Measurements from ENCODE around the gene AKT1.
"Not testable (repeated sequence)": the region's sequence is repeated elsewhere in the genome, so short reads cannot be mapped to it uniquely, and the experiment has no call there.

The AKT1 gene

DNA sequence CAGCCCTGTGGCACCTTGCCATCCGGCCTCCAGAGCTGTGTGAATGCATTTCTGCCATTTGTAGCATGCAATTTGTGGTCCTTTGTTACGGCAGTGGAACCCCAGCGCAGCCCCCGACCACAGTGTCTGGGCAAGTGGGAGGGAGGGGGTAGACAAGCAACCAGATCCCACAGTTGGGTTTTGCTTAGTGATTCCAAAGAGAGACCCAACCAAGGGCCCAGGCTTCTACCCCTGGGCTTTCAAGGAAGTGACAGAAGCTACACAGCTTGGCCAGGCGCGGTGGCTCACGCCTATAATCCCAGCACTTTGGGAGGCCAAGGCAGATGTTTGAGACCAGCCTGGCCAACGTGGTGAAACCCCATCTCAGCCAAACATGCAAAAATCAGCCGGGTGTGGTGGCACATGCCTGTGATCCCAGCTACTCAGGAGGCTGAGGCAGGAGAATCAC is 23.2 kb upstream of the AKT1 start:
- DNase-seq, result no peak

DNA sequence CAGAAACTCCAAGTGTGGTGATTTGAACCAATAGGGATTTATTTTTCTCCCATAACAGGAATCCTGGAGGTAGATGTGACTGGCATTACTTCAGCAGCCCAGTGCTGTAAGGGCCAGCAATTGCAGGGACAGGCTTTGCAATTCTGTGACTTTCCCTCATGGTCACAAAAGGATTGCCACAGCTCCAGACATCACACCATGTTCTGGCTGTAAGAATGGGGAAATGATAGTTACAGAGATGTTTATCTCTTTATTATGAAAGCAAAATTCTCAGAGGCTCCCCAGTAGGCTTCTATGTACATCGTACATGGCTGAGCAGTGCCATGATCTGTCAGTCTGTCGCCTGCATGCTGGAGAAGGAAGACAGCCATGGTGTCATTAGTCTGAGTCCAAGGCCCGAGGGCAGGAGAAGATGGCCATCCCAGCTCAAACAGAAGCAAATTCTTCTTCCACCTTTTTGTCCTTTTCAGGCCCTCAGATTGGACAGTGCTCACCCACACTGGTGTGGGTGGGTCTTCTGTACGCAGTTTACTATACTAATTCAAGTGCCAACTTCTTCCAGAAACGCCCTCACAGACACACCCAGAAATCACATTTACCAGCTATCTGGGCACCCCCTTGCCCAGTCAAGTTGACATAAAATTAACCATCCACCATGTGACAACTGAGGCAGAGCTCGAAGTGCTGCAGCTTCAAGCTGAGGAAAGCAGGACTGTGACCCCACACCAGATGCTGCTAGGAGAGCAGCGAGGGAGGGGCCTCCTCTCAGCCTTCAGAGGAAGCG is 22.6 kb upstream of the AKT1 start:
- DNase-seq, result no peak

DNA sequence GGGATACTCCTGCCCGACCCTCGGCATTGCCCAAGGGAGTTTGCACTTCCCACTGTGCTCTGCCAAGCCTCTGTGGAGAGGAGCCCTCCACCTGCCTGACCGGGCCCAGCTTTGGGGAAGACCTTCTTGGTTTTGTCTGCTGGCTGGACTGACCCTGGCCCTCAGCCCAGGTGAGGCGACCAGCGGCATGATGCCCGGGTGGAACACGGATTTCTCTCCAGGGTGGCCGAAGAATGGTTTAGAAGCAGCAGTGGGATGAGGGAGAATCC is 21.0 kb upstream of the AKT1 start:
- DNase-seq, result no peak

GRCh38 chr14:104814701-104815100 is 19.2 kb upstream of the AKT1 start:
- DNase-seq, result not testable (repeated sequence)

DNA sequence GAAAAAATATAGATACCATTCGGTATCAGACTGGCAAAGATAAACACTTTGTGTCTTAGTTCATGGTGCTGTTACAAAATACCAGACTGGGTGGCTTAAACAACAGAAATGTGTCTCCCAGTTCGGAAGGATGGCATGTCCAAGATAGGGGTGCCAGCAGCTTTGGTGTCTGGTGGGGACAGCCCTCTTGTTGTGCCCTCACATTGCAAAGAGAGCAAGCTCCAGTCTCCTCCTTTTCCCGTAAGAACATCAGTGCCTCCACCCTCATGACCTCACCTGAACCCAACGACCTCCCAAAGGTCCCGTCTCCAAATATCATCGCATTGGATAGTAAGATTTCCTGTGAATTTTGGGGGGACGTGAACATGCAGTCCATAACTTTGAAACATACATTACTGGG is 17.7 kb upstream of the AKT1 start:
- DNase-seq, result no peak

- DNase-seq, result no peak
Measured at GRCh38 chr14:104810316-104810715, 14.8 kb upstream of the AKT1 start.

GRCh38 chr14:104808456-104808855 is 12.9 kb upstream of the AKT1 start:
- no peak for DNase-seq

DNA sequence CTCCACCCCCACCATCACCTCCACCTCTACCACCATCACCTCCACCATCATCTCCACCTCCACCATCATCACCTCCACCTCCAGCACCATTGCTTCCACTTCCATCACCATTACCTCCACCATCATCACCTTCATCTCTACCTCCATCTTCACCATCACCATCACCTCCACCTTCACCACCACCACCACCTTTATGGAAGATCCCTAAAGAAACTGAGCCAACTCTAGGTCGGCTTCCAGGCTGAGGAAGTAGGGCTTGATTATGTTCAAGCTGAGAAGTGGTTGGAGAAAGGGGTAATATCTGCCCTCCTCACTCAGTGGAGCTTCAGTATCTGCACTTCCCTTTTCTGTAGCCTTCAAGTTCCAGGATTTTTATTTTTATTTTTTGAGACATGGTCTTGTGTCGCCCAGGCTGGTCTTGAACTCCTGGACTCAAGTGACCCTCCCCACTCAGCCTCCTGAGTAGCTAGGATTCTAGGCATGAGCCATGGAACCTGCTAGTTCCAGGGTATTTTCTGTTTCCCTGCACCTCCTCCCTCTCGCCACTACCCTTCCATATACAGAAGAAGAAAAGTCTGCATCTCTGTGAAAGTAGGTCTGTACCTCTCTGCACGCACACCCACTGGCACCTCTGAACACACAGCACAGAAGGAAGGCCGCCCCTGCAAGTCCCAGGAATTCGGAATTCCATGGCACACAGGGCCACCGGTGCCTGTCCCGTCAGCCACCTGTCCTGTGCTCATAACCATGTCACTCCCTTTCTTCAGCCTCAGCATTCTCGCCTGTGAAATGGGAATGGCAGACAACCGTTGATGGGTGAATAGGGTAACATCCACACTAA is 11.3 kb upstream of the AKT1 start:
- DNase-seq, result no peak

- no peak for DNase-seq
Measured at GRCh38 chr14:104805941-104806624, 10.5 kb upstream of the AKT1 start.

DNA sequence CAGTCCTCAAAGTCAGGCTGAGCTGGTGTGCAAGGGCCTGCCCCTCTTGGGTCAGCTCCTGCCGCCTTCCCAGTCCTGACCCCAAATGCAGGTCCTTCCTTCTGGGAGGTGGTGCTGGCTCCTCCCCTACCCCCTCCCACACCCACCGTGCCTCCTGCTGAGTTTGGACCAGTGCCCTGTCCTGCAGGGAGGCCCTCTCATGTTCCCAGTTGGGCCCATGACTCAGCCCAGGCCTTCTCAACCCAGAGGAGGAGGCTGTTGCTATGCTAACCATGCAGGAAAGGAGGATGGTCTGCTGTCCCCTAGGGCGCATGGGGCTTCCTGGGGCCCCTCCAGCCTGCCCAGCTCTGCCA is 9.8 kb upstream of the AKT1 start:
- DNase-seq, result peak; percentile 91

DNA sequence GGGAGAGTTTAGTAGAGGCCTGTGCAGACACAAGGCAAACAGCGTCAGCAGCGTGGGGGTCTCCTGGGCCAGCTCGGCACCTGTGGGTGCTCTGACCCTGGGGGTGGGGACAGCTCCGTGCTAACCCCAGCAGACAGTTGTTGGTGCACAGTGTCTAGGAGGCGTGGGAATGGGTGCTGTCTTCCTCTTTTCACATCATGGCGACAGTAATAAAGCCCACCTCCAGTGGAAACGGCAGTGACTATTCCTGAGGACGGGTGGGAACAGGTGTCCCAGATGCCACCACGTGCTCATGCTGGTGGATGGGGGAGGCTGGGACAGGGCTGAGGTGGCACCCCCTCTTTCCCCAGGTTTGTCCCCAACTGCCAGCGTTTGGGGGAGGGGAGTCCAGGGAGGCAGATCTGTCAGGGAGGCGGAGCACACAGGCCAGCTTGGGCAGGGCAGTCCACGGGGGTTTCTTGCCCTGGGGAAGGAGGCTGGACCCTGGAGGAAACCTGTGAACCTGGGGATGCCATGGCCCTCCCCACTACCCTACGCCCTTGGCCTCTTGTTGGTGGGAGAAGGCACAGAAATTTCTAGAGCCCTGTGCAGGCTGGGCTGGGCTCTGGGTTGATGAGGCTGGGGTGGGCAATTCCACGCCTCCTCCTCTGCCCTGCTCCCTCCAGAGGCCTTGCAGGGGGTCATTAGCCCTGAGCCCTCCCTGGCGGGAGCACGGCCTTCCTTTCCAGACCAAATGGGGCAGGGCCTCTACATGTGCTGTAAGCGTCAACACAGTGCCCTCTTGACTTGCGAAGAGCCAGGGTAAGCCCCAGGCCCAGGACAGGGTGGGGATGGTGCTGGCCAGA is 9.2 kb upstream of the AKT1 start:
- no peak for DNase-seq

- DNase-seq, result no peak
Measured at GRCh38 chr14:104803912-104804410, 8.4 kb upstream of the AKT1 start.

DNA sequence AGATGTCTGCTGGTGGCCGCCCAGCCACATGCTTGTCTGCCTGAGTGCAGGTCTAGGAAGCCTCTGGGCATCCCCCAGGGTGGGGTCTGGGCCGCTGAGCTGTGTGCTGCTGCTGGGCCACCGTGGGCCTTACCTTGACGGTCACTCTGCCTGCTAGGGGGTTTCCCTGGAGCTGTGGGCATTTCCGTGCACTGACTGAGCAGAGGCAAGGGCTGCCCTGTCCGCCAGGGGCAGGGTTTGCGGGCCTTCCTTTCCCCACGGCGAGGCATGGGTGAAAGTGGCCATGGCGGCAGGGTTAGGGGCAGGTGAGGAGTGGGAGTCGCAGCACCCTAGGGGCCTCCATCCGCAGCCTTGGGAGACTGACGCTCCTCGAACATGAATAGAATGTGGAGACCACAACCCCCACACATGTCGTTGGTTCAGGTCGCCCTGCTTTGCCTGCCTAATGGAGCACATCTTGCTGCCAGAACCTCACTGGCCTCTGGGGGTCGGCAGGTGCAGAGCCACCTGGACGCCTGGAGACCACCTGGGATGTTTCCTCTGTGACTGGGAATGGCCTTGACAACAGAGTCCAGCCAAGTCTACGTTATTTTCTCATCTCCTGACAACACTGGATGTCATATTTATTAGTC is 7.8 kb upstream of the AKT1 start:
- DNase-seq, result no peak

DNA sequence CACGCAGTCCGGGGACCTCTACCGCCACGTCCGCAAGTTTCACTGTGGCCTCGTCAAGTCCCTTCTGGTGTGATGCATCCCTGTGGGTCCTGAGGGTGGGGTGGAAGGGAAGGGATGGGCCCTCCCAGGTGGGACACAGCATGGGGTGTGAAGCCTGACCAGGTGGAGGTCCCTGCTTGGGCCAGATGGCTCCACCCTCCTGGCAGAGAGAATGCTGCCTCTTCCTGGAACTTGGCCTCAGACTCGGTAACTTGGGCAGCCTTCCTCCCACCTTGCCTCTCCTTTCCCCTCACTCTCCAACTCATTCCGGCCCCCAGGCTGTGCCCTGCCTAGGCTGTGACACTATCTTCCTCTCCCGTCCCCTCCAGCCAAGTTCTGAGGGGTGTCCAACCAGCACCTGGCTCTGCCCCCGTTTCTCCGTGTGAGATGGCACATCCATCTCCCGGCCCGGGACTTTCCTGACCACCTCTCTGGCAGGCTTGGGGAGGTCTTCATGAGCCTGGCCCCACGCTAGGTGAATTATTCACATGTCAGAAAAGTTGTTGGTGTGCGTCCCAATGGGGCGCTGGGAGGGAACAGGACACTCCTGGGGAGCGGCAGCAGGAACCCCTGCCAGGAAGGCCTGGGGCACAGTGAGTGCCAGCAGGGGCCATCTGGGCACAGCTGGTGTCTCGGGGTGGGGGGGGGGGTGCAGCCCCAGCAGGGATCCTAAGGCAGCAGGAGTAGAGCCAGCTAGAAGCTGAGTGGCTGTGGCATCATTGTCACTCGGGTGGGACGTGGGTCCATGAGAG is 7.0 kb upstream of the AKT1 start:
- DNase-seq, result no peak

DNA sequence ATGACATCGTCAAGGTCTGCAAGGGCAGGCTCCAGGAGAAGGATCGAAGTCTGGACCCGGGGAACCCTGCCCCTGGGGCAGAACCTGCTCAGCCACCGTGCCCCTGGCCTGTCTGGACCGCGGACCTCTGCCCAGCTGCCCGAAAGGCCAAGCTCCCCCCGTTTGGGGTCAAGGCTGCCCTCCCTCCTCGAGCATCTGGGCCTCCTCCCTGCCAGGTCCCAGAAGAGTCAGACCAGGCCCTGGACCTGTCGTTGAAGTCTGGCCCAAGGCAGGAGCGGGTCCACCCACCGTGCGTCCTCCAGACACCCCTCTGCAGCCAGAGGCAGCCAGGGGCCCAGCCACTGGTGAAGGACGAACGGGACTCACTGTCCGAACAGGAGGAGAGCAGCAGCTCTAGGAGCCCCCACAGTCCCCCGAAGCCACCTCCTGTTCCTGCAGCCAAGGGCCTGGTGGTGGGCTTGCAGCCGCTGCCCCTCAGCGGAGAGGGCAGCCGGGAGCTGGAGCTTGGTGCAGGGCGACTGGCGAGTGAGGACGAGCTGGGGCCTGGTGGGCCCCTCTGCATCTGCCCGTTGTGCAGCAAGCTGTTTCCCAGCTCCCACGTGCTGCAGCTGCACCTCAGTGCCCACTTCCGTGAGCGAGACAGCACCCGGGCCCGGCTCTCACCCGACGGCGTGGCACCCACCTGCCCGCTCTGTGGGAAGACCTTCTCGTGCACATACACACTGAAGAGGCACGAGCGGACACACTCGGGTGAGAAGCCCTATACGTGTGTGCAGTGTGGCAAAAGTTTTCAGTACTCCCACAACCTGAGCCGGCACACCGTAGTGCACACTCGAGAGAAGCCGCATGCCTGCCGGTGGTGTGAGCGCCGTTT is 6.2 kb upstream of the AKT1 start:
- no peak for DNase-seq

DNA sequence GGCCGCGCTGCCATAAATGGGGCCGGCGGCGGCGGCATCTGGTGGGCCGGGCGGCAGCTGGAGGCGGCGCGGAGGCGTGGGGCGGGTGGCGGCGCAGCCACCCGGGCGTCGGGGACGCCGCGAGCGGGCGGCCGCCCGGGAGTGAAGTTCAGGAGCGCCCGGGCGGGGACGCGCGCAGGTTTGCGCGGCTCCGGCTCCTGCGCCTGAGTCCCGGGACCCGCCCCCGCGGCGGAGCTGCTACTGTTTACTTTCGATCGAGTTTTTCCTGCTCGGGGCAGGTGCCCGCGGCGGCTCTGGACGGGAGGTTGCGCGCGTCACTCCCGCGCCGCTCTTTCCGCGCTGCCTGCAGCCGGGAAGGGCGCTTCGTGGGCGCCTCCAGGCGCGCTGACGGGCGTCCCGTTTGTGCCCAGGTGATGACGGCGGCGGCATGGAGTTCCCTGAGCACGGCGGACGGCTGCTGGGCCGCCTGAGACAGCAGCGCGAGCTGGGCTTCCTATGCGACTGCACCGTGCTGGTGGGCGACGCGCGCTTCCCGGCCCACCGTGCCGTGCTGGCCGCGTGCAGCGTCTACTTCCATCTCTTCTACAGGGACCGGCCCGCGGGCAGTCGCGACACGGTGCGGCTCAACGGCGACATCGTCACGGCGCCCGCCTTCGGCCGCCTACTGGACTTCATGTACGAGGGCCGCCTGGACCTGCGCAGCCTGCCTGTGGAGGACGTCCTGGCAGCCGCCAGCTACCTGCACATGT is 5.4 kb upstream of the AKT1 start, which contains the start of gene ZBTB42:
Gene ZBTB42, plus strand, starts transcription at position 331 of the 749 bp plus-strand sequence. Its CDS starts 97 bp downstream, at position 428.
- DNase-seq, result no peak

- peak; percentile 86 for DNase-seq
Measured at GRCh38 chr14:104800015-104800770, 4.6 kb upstream of the AKT1 start.

DNA sequence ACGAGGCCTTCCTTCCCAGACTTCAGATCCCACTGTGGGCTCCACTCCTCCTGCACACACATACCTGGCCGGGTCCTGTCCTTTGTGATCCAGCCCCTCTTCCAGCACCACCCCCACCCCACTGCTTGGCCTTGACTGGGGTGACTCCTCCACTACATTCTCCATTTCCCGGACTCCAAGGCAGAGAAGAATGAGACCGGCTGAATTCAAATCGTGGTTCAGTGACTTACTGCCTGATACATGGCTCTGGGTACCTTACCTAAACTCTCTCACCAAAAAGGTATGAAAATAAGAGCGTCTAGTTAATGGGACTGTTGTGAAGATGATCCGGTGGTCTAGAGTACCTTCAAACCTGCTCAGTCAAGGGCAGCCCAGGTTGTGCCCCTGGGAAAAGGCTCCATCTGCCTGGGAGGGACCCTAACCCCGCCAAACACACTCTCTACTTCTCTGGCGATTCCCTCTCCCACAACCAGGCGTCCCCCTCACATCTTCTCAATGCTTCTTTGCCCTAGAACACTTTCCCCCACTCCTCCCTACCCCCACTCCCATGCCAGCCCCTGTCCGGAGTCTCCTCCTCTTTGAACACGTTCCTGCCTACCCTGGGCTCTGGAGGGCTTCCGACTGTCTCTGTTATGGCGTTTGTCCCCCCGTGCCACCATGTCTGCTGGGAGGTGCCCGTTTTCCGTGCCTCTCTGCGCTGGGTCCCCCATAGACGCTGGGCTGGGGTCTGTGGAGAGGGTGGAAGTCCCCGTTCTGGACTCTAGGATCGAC is 3.9 kb upstream of the AKT1 start:
- DNase-seq, result peak; percentile 58
